Calu3 (cell line): ENCODE data around the gene IGFBPL1. TPM values are rescaled to one million over a fixed set of nuclear protein-coding genes. Genes with fewer than 3 reads are reported as not detected.
"Not testable (repeated sequence)": the region's sequence is repeated elsewhere in the genome, so short reads cannot be mapped to it uniquely, and the experiment has no call there.

ENCODE experiments used
- BruUV-seq: library from RNA; stranded (reverse); fragments of 400-500 nt; replicated peaks from 2 replicates; lab custom pipeline; 2021; lab: Mats Ljungman, UMichigan
- CTCF ChIA-PET: fragments of 300-600 bp; sonication (Branson Sonifier 250); formaldehyde crosslinking; loops from one replicate; lab custom pipeline; 2022; ENCODE audit warnings: antibody characterized with exemption; lab: Charles Lee
- DNase-seq: peaks from one replicate; pipeline ENCODE4 v3.0.0; 2022
- H3K27ac Mint-ChIP-seq: one replicate; pipeline ENCODE4 v1.8.0; 2022; ENCODE audit warnings: mixed read lengths; ENCODE audit not compliant: unreplicated experiment
- H3K27me3 Mint-ChIP-seq: one replicate; pipeline ENCODE4 v1.8.0; 2022; ENCODE audit warnings: mixed read lengths; ENCODE audit not compliant: unreplicated experiment
- H3K36me3 Mint-ChIP-seq: one replicate; pipeline ENCODE4 v1.8.0; 2022; ENCODE audit warnings: mild to moderate bottlenecking, moderate library complexity, mixed read lengths; ENCODE audit not compliant: insufficient read depth, unreplicated experiment
- H3K4me1 Mint-ChIP-seq: one replicate; pipeline ENCODE4 v1.8.0; 2022; ENCODE audit warnings: mild to moderate bottlenecking, low read depth, mixed read lengths; ENCODE audit not compliant: unreplicated experiment
- H3K4me3 Mint-ChIP-seq: one replicate; pipeline ENCODE4 v1.8.0; 2022; ENCODE audit warnings: mild to moderate bottlenecking, low read depth, moderate library complexity, mixed read lengths; ENCODE audit not compliant: unreplicated experiment
- H3K9me3 Mint-ChIP-seq: one replicate; pipeline ENCODE4 v1.8.0; 2022; ENCODE audit warnings: low read depth, mixed read lengths; ENCODE audit not compliant: unreplicated experiment
- CTCF ChIP-seq: fragments of 200-600 bp; IDR thresholded peaks from one replicate; pipeline ENCODE4 v1.8.0; 2022; ENCODE audit warnings: antibody characterized with exemption; ENCODE audit not compliant: unreplicated experiment
- intact Hi-C: fragments of 100-400 bp; cut with micrococcal nuclease; formaldehyde crosslinking; loops from one replicate; pipeline ENCODE4 v1.10.0; 2022; ENCODE audit not compliant: unreplicated experiment
- total RNA-seq: library from RNA; stranded (reverse); gene quantifications from 2 replicates; pipeline ENCODE4 v1.2.3, GENCODE V29; 2022

Gene IGFBPL1
- total RNA-seq, 1 experiment from 2014 or later, result 2.0 TPM

GRCh38 chr9:38380230-38380871 lies 43.9 kb downstream of the IGFBPL1 start:
- peaks cover 5% of the 10 kb centered on the region for H3K27me3 Mint-ChIP-seq
- H3K4me3 Mint-ChIP-seq, result no peak overlapping the region
- H3K4me1 Mint-ChIP-seq, result peaks cover 9% of the 10 kb centered on the region
- peaks cover 3% of the 10 kb centered on the region for H3K36me3 Mint-ChIP-seq
- no TSS peak for BruUV-seq
- intact Hi-C loops, result no loop called here
- CTCF ChIA-PET, result no interaction called here
- TF ChIP-seq CTCF, result no peak
- peaks cover 4% of the 10 kb centered on the region for H3K9me3 Mint-ChIP-seq
- H3K27ac Mint-ChIP-seq, result no peak overlapping the region
- no peak for DNase-seq

- DNase-seq, H3K27ac Mint-ChIP-seq, H3K9me3 Mint-ChIP-seq, H3K36me3 Mint-ChIP-seq, H3K4me3 Mint-ChIP-seq, H3K4me1 Mint-ChIP-seq, CTCF ChIA-PET, intact Hi-C loops, BruUV-seq: not testable (repeated sequence)
- H3K27me3 Mint-ChIP-seq, result peaks cover 11% of the 10 kb centered on the region
Observed at GRCh38 chr9:38377336-38378083, 46.7 kb downstream of the IGFBPL1 start.

GRCh38 chr9:38376021-38376670 lies 48.1 kb downstream of the IGFBPL1 start:
- CTCF ChIA-PET, result no interaction called here
- BruUV-seq, result no TSS peak
- Mint-ChIP-seq H3K9me3 (no peaks in the 10 kb centered on the region), H3K4me3 (no peak overlapping the region), H3K36me3 (no peaks in the 10 kb centered on the region), H3K27me3 (peaks cover 11% of the 10 kb centered on the region), H3K27ac (no peak overlapping the region), H3K4me1 (peaks cover 2% of the 10 kb centered on the region)
- no peak for TF ChIP-seq CTCF
- intact Hi-C loops, result no loop called here
- no peak for DNase-seq

- intact Hi-C loops, result no loop called here
- H3K36me3 Mint-ChIP-seq, result no peaks in the 10 kb centered on the region
- CTCF ChIA-PET, result no interaction called here
- no peak for DNase-seq
- no peak for TF ChIP-seq CTCF
- H3K4me1 Mint-ChIP-seq, result no peaks in the 10 kb centered on the region
- no peak overlapping the region for H3K4me3 Mint-ChIP-seq
- no peak overlapping the region for H3K27ac Mint-ChIP-seq
- H3K9me3 Mint-ChIP-seq, result no peaks in the 10 kb centered on the region
- BruUV-seq, result no TSS peak
- H3K27me3 Mint-ChIP-seq, result peaks cover 11% of the 10 kb centered on the region
Observed at GRCh38 chr9:38375572-38375963, 48.7 kb downstream of the IGFBPL1 start.
